H9 (cell line): ENCODE results near the gene NET1. TPM values are rescaled to one million over a fixed set of nuclear protein-coding genes. Genes with fewer than 3 reads are reported as not detected.

ENCODE experiments used
- DNase-seq: peaks from one replicate; pipeline ENCODE4 v3.0.0-alpha.2; 2017
- H2AFZ ChIP-seq: one replicate; pipeline ENCODE4 v1.6.1; 2013; ENCODE audit warnings: mild to moderate bottlenecking, low read length, control low read depth, moderate library complexity
- H2AK5ac ChIP-seq: 2 replicates; pipeline ENCODE4 v1.6.1; 2013; ENCODE audit warnings: low read length, control low read depth, mixed read lengths; ENCODE audit not compliant: insufficient read length
- H2BK120ac ChIP-seq: one replicate; pipeline ENCODE4 v1.6.1; 2013; ENCODE audit warnings: low read depth, mild to moderate bottlenecking, low read length, control low read depth, inconsistent platforms; ENCODE audit not compliant: poor library complexity, severe bottlenecking
- H2BK12ac ChIP-seq: 2 replicates; pipeline ENCODE4 v1.6.1; 2013; ENCODE audit warnings: low read length, control low read depth, mixed read lengths, low read depth; ENCODE audit not compliant: insufficient read length
- H2BK15ac ChIP-seq: 2 replicates; pipeline ENCODE4 v1.6.1; 2013; ENCODE audit warnings: low read depth, low read length, control low read depth
- H2BK20ac ChIP-seq: one replicate; pipeline ENCODE4 v1.6.1; 2013; ENCODE audit warnings: low read depth, mild to moderate bottlenecking, low read length, control low read depth, inconsistent platforms; ENCODE audit not compliant: poor library complexity, severe bottlenecking
- H2BK5ac ChIP-seq: 2 replicates; pipeline ENCODE4 v1.6.1; 2013; ENCODE audit warnings: low read length, control low read depth, mixed read lengths; ENCODE audit not compliant: insufficient read length
- H3K14ac ChIP-seq: 2 replicates; pipeline ENCODE4 v1.6.1; 2013; ENCODE audit warnings: low read length, control low read depth; ENCODE audit not compliant: insufficient read depth
- H3K18ac ChIP-seq: 2 replicates; pipeline ENCODE4 v1.6.1; 2013; ENCODE audit warnings: low read depth, mild to moderate bottlenecking, mixed read lengths, low read length, control low read depth; ENCODE audit not compliant: insufficient read length
- H3K23ac ChIP-seq: 2 replicates; pipeline ENCODE4 v1.6.1; 2013; ENCODE audit warnings: low read length, control low read depth, mixed read lengths, low read depth; ENCODE audit not compliant: insufficient read length
- H3K23me2 ChIP-seq: 2 replicates; pipeline ENCODE4 v1.6.1; 2013; ENCODE audit warnings: low read depth, mild to moderate bottlenecking, mixed read lengths, low read length, control low read depth; ENCODE audit not compliant: insufficient read length, poor library complexity, severe bottlenecking
- H3K27ac ChIP-seq: 2 replicates; pipeline ENCODE4 v1.5.1; 2013; ENCODE audit warnings: low read length, control low read depth, mixed read lengths, low read depth; ENCODE audit not compliant: insufficient read length
- H3K27me3 ChIP-seq: 2 replicates; pipeline ENCODE4 v1.6.1; 2013; ENCODE audit warnings: low read length, control low read depth, inconsistent platforms; ENCODE audit not compliant: insufficient read depth
- H3K4ac ChIP-seq: 2 replicates; pipeline ENCODE4 v1.6.1; 2013; ENCODE audit warnings: low read depth, mild to moderate bottlenecking, control low read depth, inconsistent platforms, low read length, moderate library complexity
- H3K4me1 ChIP-seq: 2 replicates; pipeline ENCODE4 v1.6.1; 2013; ENCODE audit warnings: low read length, control low read depth, inconsistent platforms; ENCODE audit not compliant: insufficient read depth
- H3K4me2 ChIP-seq: 2 replicates; pipeline ENCODE4 v1.6.1; 2013; ENCODE audit warnings: low read length, control low read depth, mixed read lengths; ENCODE audit not compliant: insufficient read length, insufficient read depth
- H3K56ac ChIP-seq: 2 replicates; pipeline ENCODE4 v1.6.1; 2013; ENCODE audit warnings: low read depth, mild to moderate bottlenecking, mixed read lengths, low read length, control low read depth; ENCODE audit not compliant: insufficient read length
- H3K79me1 ChIP-seq: 2 replicates; pipeline ENCODE4 v1.6.1; 2013; ENCODE audit warnings: low read depth, mild to moderate bottlenecking, moderate library complexity, low read length, control low read depth, inconsistent platforms; ENCODE audit not compliant: insufficient read depth, poor library complexity, severe bottlenecking
- H3K79me2 ChIP-seq: 2 replicates; pipeline ENCODE4 v1.6.1; 2013; ENCODE audit warnings: low read length, control low read depth, inconsistent platforms; ENCODE audit not compliant: insufficient read depth
- H3K9ac ChIP-seq: 2 replicates; pipeline ENCODE4 v1.6.1; 2013; ENCODE audit warnings: low read length, control low read depth, mixed read lengths; ENCODE audit not compliant: insufficient read length; ENCODE audit errors: extremely low read depth
- H3K9me3 ChIP-seq: one replicate; pipeline ENCODE4 v1.6.1; 2013; ENCODE audit warnings: low read depth, low read length, inconsistent platforms; ENCODE audit not compliant: control insufficient read depth
- H3T11ph ChIP-seq: one replicate; pipeline ENCODE4 v1.6.1; 2013; ENCODE audit warnings: mild to moderate bottlenecking, low read length, control low read depth, inconsistent platforms
- H4K20me1 ChIP-seq: one replicate; pipeline ENCODE4 v1.6.1; 2013; ENCODE audit not compliant: control insufficient read depth, insufficient read length, insufficient read depth
- H4K5ac ChIP-seq: 2 replicates; pipeline ENCODE4 v1.6.1; 2013; ENCODE audit warnings: low read depth, mild to moderate bottlenecking, mixed read lengths, low read length, control low read depth; ENCODE audit not compliant: insufficient read length
- H4K8ac ChIP-seq: replicated peaks from 2 replicates; pipeline ENCODE4 v1.6.1; 2013; ENCODE audit warnings: low read length, control low read depth, mixed read lengths, low read depth; ENCODE audit not compliant: insufficient read length
- H4K91ac ChIP-seq: 2 replicates; pipeline ENCODE4 v1.6.1; 2013; ENCODE audit warnings: low read depth, mild to moderate bottlenecking, moderate library complexity, mixed read lengths, low read length, control low read depth; ENCODE audit not compliant: insufficient read length
- H3K27ac Mint-ChIP-seq, 3 experiments: 2 replicates in 2 of 3; 3 replicates in 1 of 3; pipeline ENCODE4 v1.8.0; 2020 to 2021; ENCODE audit warnings: mixed read lengths in 3 of 3, mild to moderate bottlenecking in 1 of 3, moderate library complexity in 1 of 3
- H3K27me3 Mint-ChIP-seq: 2 replicates; pipeline ENCODE4 v1.8.0; 2021; ENCODE audit warnings: low read depth, mild to moderate bottlenecking, moderate library complexity, mixed read lengths
- H3K36me3 Mint-ChIP-seq, 3 experiments: 2 replicates in 2 of 3; 3 replicates in 1 of 3; pipeline ENCODE4 v1.8.0; 2020 to 2021; ENCODE audit warnings: low read depth in 3 of 3, mixed read lengths in 3 of 3; ENCODE audit not compliant: insufficient read depth in 1 of 3
- H3K4me1 Mint-ChIP-seq, 2 experiments: 2 replicates each; pipeline ENCODE4 v1.8.0; 2020; ENCODE audit warnings: mixed read lengths in 2 of 2
- H3K4me3 Mint-ChIP-seq, 2 experiments: 2 replicates in 1 of 2; 3 replicates in 1 of 2; pipeline ENCODE4 v1.8.0; 2020 to 2021; ENCODE audit warnings: mild to moderate bottlenecking in 2 of 2, mixed read lengths in 2 of 2, moderate library complexity in 1 of 2
- H3K9me3 Mint-ChIP-seq, 2 experiments: 2 replicates in 1 of 2; 3 replicates in 1 of 2; pipeline ENCODE4 v1.8.0; 2020; ENCODE audit warnings: mild to moderate bottlenecking in 2 of 2, mixed read lengths in 2 of 2, moderate library complexity in 1 of 2
- CTCF ChIP-seq: fragments of 200-600 bp; sonication (generic); conservative IDR thresholded peaks from 3 replicates; pipeline ENCODE4 v1.8.0; 2021; ENCODE audit warnings: antibody characterized with exemption, mild to moderate bottlenecking
- WGBS: extraction: QIAGEN DNeasy Blood & Tissue Kit; methylation state at CpG from one replicate; pipeline ENCODE4 v1.1.7; 2013; ENCODE audit warnings: missing lambda C conversion rate, low lambda C conversion rate, mixed read lengths; ENCODE audit not compliant: insufficient read length; ENCODE audit errors: extremely low coverage; 5-methylcytosine and 5-hydroxymethylcytosine counted together
- total RNA-seq: library from RNA; stranded (reverse); gene quantifications from 2 replicates; pipeline ENCODE4 v1.2.1, GENCODE V29; 2021

The NET1 gene
- total RNA-seq, 1 experiment from 2014 or later: 50.6 TPM

- peaks cover 28 to 49% of the 10 kb centered on the region in 2 experiments for H3K9me3 Mint-ChIP-seq
- Histone ChIP-seq H3K23me2 (no peaks in the 10 kb centered on the region), H3K56ac (no peak overlapping the region), H4K91ac (no peak overlapping the region), H3K18ac (no peak overlapping the region), H3K79me2 (no peaks in the 10 kb centered on the region), H2AK5ac (no peak overlapping the region), H2BK12ac (no peak overlapping the region), H2AFZ (no peak overlapping the region), H3T11ph (no peak overlapping the region), H3K4me1 (peaks cover 2% of the 10 kb centered on the region; the same call in 1 of the 2 replicates), H2BK5ac (no peak overlapping the region), H3K9me3 (peaks cover 7% of the 10 kb centered on the region), H3K23ac (no peak overlapping the region), H3K4ac (no peak overlapping the region), H3K14ac (no peak overlapping the region), H3K79me1 (no peaks in the 10 kb centered on the region), H3K4me2 (no peak overlapping the region), H4K20me1 (no peaks in the 10 kb centered on the region), H3K27me3 (no peaks in the 10 kb centered on the region), H2BK15ac (no peak overlapping the region), H2BK20ac (no peak overlapping the region), H4K5ac (no peak overlapping the region), H2BK120ac (no peak overlapping the region), H4K8ac (no peak overlapping the region), H3K27ac (no peak overlapping the region), H3K9ac (no peak overlapping the region)
- no peak for DNase-seq
- no peak for TF ChIP-seq CTCF
- peaks cover 25 to 76% (median 34%) of the 10 kb centered on the region in 3 experiments for H3K36me3 Mint-ChIP-seq
- peaks cover 7% of the 10 kb centered on the region for H3K27me3 Mint-ChIP-seq
- H3K4me3 Mint-ChIP-seq: no peak overlapping the region
- H3K4me1 Mint-ChIP-seq: peaks cover 36 to 61% of the 10 kb centered on the region in 2 experiments
- no CpG with 5 or more reads among the region's 5 CpGs for WGBS
- no peak overlapping the region for H3K27ac Mint-ChIP-seq
Observed at GRCh38 chr10:5464546-5464945, 52.2 kb downstream of the NET1 start.
